Mammary epithelial cell (primary cell): ENCODE data around the gene CASK.

Source experiments
- CTCF ChIP-seq, 2 donors: IDR thresholded peaks in 1 of 2; conservative IDR thresholded peaks in 1 of 2; 2 replicates each; pipeline ENCODE4 v1.5.1; 2011 to 2012; ENCODE audit warnings: inconsistent platforms in 2 of 2, low read length in 2 of 2, mild to moderate bottlenecking in 2 of 2, control low read depth in 1 of 2, low read depth in 1 of 2; ENCODE audit not compliant: insufficient read depth in 1 of 2; ENCODE audit errors: extremely low read depth in 1 of 2
- EZH2 ChIP-seq: IDR thresholded peaks from 2 replicates; pipeline ENCODE4 v1.6.1; 2012; ENCODE audit warnings: low read length, inconsistent platforms, borderline replicate concordance

GRCh38 chrX:41519468-41519867 is 403.9 kb downstream of the CASK start:
- no peak for TF ChIP-seq CTCF (conservative IDR thresholded peaks at IDR 0.05 in 1 of 2, IDR thresholded peaks at IDR 0.05 in 1 of 2; ENCODE audit: extremely low read depth in 1 of 2, insufficient read depth in 1 of 2, low read depth in 1 of 2, low read length in 2 of 2)
- no peak for TF ChIP-seq EZH2
